ENCODE data around the gene UBASH3A.

DNA sequence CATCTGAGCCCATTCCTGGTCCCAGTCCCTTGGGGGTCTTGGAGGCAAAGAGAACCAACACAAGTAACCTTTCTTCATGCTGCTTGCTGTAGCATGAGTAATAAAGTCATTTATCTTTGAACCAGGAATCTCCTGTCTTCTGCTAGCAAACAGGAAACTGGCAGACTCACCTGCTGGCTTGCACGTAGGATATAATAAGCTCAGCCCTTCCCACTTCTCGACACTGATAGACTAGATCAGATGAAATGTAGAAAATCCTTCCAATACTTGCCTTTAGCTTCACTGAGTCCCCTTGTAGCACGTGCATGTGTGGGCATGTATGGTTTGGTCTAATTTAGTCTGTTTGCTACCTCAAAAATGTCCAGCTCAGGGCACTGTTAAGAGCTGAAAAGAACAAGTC, 46.4 kb upstream of the UBASH3A start:
- TF ChIP-seq, protein P1, sequence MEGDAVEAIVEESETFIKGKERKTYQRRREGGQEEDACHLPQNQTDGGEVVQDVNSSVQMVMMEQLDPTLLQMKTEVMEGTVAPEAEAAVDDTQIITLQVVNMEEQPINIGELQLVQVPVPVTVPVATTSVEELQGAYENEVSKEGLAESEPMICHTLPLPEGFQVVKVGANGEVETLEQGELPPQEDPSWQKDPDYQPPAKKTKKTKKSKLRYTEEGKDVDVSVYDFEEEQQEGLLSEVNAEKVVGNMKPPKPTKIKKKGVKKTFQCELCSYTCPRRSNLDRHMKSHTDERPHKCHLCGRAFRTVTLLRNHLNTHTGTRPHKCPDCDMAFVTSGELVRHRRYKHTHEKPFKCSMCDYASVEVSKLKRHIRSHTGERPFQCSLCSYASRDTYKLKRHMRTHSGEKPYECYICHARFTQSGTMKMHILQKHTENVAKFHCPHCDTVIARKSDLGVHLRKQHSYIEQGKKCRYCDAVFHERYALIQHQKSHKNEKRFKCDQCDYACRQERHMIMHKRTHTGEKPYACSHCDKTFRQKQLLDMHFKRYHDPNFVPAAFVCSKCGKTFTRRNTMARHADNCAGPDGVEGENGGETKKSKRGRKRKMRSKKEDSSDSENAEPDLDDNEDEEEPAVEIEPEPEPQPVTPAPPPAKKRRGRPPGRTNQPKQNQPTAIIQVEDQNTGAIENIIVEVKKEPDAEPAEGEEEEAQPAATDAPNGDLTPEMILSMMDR (tag by site-specific recombination; IDR thresholded peaks at IDR 0.05): no peak
- TF ChIP-seq ZBTB7A (tag by site-specific recombination; IDR thresholded peaks at IDR 0.05; ENCODE audit: low read depth) (no peak), ZNF24 (tag by site-specific recombination; IDR thresholded peaks at IDR 0.05) (no peak), ZSCAN30 (tag by site-specific recombination; IDR thresholded peaks at IDR 0.05) (no peak), ZNF266 (tag by site-specific recombination; IDR thresholded peaks at IDR 0.05; ENCODE audit: low read depth) (no peak), ZNF549 (tag by site-specific recombination; IDR thresholded peaks at IDR 0.05) (no peak), ZNF830 (tag by site-specific recombination; IDR thresholded peaks at IDR 0.05; ENCODE audit: low read depth) (no peak), ZFP3 (tag by site-specific recombination; IDR thresholded peaks at IDR 0.05; ENCODE audit: low read depth) (no peak), ZNF302 (tag by site-specific recombination; IDR thresholded peaks at IDR 0.05; ENCODE audit: low read depth) (no peak)
- TF ChIP-seq, protein P2, sequence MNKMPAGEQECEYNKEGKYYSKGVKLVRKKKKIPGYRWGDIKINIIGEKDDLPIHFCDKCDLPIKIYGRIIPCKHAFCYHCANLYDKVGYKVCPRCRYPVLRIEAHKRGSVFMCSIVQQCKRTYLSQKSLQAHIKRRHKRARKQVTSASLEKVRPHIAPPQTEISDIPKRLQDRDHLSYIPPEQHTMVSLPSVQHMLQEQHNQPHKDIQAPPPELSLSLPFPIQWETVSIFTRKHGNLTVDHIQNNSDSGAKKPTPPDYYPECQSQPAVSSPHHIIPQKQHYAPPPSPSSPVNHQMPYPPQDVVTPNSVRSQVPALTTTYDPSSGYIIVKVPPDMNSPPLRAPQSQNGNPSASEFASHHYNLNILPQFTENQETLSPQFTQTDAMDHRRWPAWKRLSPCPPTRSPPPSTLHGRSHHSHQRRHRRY (tag by site-specific recombination; IDR thresholded peaks at IDR 0.05): no peak
